Liver (tissue), 3 donors: ENCODE data around the gene GNA14.

ENCODE experiments used
- EGR1 ChIP-seq, 2 donors: IDR thresholded peaks; 2 replicates each; pipeline ENCODE4 v1.6.1; 2016 to 2018; ENCODE audit warnings: antibody characterized with exemption in 2 of 2, low read depth in 2 of 2
- HNF4A ChIP-seq, 2 donors: conservative IDR thresholded peaks; 2 replicates each; pipeline ENCODE4 v1.6.1; 2016; ENCODE audit warnings: antibody characterized with exemption in 2 of 2, mild to moderate bottlenecking in 2 of 2
- HNF4G ChIP-seq: IDR thresholded peaks from 2 replicates; pipeline ENCODE4 v1.6.1; 2016; ENCODE audit warnings: antibody characterized with exemption
- JUND ChIP-seq, 2 donors: IDR thresholded peaks; 2 replicates each; pipeline ENCODE4 v1.6.1; 2016; ENCODE audit warnings: antibody characterized with exemption in 2 of 2
- NR2F2 ChIP-seq: IDR thresholded peaks from 2 replicates; pipeline ENCODE4 v1.6.1; 2016; ENCODE audit warnings: antibody characterized with exemption
- RAD21 ChIP-seq, 2 donors: IDR thresholded peaks; 2 replicates each; pipeline ENCODE4 v1.6.1; 2016; ENCODE audit warnings: antibody characterized with exemption in 2 of 2, mild to moderate bottlenecking in 2 of 2
- SP1 ChIP-seq: IDR thresholded peaks from 2 replicates; pipeline ENCODE4 v1.6.1; 2018; ENCODE audit warnings: antibody characterized with exemption, mild to moderate bottlenecking
- TAF1 ChIP-seq: conservative IDR thresholded peaks from 2 replicates; pipeline ENCODE4 v1.6.1; 2016; ENCODE audit warnings: antibody characterized with exemption, mild to moderate bottlenecking
- YY1 ChIP-seq: IDR thresholded peaks from 2 replicates; pipeline ENCODE4 v1.6.1; 2016; ENCODE audit warnings: antibody characterized with exemption, mild to moderate bottlenecking
- TF ChIP-seq, protein P1 (sequence below): fragments of 150-350 bp; IDR thresholded peaks from 2 replicates; pipeline ENCODE4 v1.5.1; 2017; ENCODE audit warnings: improper control_type of control experiment, low read depth, low read length; ENCODE audit not compliant: missing input control
- TF ChIP-seq, protein P2 (sequence below): IDR thresholded peaks from 2 replicates; pipeline ENCODE4 v1.6.1; 2016; ENCODE audit warnings: antibody characterized with exemption, mild to moderate bottlenecking
- TF ChIP-seq, protein P3 (sequence below): IDR thresholded peaks from 2 replicates; pipeline ENCODE4 v1.6.1; 2016; ENCODE audit warnings: antibody characterized with exemption
- donor health status: healthy.
- donor health status: healthy.

DNA sequence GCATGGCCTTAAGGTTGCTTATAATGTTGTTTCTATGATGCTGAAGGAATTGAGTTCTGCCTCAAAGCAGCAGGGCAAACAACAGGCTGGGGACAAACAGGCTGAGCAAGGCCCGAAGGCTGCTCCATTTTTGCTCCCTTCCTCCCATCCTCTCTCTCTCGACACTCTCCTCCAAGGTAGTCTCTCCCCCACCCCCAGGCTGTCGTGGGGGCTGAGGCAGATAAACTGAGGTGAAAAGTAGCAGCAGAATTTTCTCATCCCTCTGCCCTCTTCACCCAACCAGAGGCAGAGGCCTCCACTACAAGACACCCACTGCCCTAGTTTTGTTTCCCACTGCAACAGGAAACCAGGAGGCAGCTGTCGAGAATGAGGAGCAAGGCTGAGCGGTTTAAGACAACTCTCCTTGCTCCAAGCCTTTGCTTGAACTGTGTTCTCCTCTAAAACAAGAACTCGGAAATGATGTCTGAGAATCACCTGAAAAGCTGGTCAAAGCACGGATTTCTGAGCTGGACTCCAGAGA is 13.5 kb upstream of the GNA14 start:
- TF ChIP-seq, protein P1, sequence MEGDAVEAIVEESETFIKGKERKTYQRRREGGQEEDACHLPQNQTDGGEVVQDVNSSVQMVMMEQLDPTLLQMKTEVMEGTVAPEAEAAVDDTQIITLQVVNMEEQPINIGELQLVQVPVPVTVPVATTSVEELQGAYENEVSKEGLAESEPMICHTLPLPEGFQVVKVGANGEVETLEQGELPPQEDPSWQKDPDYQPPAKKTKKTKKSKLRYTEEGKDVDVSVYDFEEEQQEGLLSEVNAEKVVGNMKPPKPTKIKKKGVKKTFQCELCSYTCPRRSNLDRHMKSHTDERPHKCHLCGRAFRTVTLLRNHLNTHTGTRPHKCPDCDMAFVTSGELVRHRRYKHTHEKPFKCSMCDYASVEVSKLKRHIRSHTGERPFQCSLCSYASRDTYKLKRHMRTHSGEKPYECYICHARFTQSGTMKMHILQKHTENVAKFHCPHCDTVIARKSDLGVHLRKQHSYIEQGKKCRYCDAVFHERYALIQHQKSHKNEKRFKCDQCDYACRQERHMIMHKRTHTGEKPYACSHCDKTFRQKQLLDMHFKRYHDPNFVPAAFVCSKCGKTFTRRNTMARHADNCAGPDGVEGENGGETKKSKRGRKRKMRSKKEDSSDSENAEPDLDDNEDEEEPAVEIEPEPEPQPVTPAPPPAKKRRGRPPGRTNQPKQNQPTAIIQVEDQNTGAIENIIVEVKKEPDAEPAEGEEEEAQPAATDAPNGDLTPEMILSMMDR: no peak
- no peak for TF ChIP-seq EGR1 (IDR thresholded peaks at IDR 0.05; ENCODE audit: low read depth in 2 of 2)
- TF ChIP-seq RAD21 (IDR thresholded peaks at IDR 0.05): no peak
- TF ChIP-seq, protein P2, sequence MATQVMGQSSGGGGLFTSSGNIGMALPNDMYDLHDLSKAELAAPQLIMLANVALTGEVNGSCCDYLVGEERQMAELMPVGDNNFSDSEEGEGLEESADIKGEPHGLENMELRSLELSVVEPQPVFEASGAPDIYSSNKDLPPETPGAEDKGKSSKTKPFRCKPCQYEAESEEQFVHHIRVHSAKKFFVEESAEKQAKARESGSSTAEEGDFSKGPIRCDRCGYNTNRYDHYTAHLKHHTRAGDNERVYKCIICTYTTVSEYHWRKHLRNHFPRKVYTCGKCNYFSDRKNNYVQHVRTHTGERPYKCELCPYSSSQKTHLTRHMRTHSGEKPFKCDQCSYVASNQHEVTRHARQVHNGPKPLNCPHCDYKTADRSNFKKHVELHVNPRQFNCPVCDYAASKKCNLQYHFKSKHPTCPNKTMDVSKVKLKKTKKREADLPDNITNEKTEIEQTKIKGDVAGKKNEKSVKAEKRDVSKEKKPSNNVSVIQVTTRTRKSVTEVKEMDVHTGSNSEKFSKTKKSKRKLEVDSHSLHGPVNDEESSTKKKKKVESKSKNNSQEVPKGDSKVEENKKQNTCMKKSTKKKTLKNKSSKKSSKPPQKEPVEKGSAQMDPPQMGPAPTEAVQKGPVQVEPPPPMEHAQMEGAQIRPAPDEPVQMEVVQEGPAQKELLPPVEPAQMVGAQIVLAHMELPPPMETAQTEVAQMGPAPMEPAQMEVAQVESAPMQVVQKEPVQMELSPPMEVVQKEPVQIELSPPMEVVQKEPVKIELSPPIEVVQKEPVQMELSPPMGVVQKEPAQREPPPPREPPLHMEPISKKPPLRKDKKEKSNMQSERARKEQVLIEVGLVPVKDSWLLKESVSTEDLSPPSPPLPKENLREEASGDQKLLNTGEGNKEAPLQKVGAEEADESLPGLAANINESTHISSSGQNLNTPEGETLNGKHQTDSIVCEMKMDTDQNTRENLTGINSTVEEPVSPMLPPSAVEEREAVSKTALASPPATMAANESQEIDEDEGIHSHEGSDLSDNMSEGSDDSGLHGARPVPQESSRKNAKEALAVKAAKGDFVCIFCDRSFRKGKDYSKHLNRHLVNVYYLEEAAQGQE: no peak
- no peak for TF ChIP-seq SP1
- TF ChIP-seq, protein P3, sequence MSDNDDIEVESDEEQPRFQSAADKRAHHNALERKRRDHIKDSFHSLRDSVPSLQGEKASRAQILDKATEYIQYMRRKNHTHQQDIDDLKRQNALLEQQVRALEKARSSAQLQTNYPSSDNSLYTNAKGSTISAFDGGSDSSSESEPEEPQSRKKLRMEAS: no peak
- TF ChIP-seq YY1: no peak
- TF ChIP-seq HNF4G: no peak
- TF ChIP-seq TAF1: no peak
- TF ChIP-seq NR2F2: no peak
- TF ChIP-seq JUND (IDR thresholded peaks at IDR 0.05): no peak
- no peak for TF ChIP-seq HNF4A (conservative IDR thresholded peaks at IDR 0.05)
